ENCODE results near the gene SLC25A42. TPM values are rescaled to one million over a fixed set of nuclear protein-coding genes. Genes with fewer than 3 reads are reported as not detected.
"Not testable (repeated sequence)": the region's sequence is repeated elsewhere in the genome, so short reads cannot be mapped to it uniquely, and the experiment has no call there.

Gene SLC25A42
- polyA plus RNA-seq, 2 of the 4 experiments (the other 2 are of a cell fraction): 0.92 to 1.3 TPM

DNA sequence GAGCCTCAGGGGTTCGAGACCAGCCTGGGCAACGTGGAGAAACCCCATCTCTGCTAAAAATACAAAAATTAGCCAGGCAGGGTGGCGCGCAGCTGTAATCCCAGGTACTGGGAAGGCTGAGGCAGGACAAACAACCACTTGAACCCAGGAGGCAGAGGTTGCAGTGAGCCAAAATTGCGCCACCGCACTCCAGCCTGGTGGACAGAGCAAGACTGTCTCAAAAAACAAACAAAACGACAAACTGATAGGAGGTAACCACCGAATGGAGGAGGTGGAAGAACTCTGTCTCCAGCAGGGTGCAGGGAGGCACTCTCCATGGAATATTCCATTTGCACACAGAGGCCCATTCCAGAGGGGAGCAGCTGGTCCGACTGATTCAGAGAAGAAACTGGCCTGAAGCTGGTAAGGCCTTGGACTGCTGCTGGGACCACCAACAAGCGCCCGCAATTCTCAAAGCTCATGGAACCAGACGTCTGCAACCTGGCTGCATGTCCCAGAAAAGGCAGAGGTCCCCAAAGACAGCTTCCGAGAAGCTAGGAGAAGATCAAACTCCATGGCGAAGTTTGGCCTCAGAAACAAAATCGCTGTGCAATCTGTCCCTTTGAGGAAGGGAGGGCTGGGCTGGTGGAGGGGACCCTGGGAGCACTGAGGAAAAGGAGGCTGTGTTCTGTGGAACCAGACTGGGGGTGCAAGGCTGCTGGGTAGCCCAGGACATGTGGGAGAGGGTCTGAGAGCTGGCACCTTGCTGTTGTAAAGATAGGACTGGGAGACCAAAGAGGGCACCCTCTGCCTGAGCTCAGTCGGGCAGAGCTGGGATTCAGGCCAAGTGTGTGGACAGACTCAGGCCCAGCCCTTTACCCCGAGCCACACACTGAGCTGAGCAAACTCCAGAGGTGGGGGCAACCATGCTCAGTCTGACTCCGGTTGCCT is 35.2 kb downstream of the SLC25A42 start:
- Histone ChIP-seq H3K4me2 (no peak overlapping the region), H3K27ac (no peak overlapping the region), H3K9me3 (no peaks in the 10 kb centered on the region), H3K4me1 (no peaks in the 10 kb centered on the region), H3K4me3 (no peak overlapping the region)
- FAIRE-seq: no peak
- no peak for TF ChIP-seq MAZ (IDR thresholded peaks at IDR 0.05; ENCODE audit: borderline replicate concordance, low read depth, low read length)
- no peak for TF ChIP-seq KDM1A (IDR thresholded peaks at IDR 0.05; ENCODE audit: low read depth)
- TF ChIP-seq ZFP36 (IDR thresholded peaks at IDR 0.05; ENCODE audit: borderline replicate concordance, partially characterized antibody): no peak
- no peak for TF ChIP-seq HEYL (CRISPR knock-in tag; IDR thresholded peaks at IDR 0.05)
- TF ChIP-seq, protein P1, sequence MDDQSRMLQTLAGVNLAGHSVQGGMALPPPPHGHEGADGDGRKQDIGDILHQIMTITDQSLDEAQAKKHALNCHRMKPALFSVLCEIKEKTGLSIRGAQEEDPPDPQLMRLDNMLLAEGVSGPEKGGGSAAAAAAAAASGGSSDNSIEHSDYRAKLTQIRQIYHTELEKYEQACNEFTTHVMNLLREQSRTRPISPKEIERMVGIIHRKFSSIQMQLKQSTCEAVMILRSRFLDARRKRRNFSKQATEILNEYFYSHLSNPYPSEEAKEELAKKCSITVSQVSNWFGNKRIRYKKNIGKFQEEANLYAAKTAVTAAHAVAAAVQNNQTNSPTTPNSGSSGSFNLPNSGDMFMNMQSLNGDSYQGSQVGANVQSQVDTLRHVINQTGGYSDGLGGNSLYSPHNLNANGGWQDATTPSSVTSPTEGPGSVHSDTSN (IDR thresholded peaks at IDR 0.05): no peak
- TF ChIP-seq, protein P2, sequence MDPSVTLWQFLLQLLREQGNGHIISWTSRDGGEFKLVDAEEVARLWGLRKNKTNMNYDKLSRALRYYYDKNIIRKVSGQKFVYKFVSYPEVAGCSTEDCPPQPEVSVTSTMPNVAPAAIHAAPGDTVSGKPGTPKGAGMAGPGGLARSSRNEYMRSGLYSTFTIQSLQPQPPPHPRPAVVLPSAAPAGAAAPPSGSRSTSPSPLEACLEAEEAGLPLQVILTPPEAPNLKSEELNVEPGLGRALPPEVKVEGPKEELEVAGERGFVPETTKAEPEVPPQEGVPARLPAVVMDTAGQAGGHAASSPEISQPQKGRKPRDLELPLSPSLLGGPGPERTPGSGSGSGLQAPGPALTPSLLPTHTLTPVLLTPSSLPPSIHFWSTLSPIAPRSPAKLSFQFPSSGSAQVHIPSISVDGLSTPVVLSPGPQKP (IDR thresholded peaks at IDR 0.05; ENCODE audit: low read depth, low read length): no peak
- TF ChIP-seq, protein P3, sequence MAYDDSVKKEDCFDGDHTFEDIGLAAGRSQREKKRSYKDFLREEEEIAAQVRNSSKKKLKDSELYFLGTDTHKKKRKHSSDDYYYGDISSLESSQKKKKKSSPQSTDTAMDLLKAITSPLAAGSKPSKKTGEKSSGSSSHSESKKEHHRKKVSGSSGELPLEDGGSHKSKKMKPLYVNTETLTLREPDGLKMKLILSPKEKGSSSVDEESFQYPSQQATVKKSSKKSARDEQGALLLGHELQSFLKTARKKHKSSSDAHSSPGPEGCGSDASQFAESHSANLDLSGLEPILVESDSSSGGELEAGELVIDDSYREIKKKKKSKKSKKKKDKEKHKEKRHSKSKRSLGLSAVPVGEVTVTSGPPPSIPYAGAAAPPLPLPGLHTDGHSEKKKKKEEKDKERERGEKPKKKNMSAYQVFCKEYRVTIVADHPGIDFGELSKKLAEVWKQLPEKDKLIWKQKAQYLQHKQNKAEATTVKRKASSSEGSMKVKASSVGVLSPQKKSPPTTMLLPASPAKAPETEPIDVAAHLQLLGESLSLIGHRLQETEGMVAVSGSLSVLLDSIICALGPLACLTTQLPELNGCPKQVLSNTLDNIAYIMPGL (CRISPR knock-in tag; IDR thresholded peaks at IDR 0.05; ENCODE audit: borderline replicate concordance): no peak
- TF ChIP-seq, protein P4, sequence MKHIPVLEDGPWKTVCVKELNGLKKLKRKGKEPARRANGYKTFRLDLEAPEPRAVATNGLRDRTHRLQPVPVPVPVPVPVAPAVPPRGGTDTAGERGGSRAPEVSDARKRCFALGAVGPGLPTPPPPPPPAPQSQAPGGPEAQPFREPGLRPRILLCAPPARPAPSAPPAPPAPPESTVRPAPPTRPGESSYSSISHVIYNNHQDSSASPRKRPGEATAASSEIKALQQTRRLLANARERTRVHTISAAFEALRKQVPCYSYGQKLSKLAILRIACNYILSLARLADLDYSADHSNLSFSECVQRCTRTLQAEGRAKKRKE (CRISPR knock-in tag; IDR thresholded peaks at IDR 0.05; ENCODE audit: low read depth): no peak
- POLR2A ChIA-PET: no interaction called here
- CTCF ChIA-PET: no interaction called here
- 64% methylated on average over 18 of the region's 18 CpGs for WGBS (ENCODE audit: missing lambda C conversion rate)
- peak; percentile 31 to 67; a peak in 3 of 6 replicates for ATAC-seq
- no peak for DNase-seq (ENCODE audit: low read depth in 1 of 2, low spot score in 1 of 2)

DNA sequence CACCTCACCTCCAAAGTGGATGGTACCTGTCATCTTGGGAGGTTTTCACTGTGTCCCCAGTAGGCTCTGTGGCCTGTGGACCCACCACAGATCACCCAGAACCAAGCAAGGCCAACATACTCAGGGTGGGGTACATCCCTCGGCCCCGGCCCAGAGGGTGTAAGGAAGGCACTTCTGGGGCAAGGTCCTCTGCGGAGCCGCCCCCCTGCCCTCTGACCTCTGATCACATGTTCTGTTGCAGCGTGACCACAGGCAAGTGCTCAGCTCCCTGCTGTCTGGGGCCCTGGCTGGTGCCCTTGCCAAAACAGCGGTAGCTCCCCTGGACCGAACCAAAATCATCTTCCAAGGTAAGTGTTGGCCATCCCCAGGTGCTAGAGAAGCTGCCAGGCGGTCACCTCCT is 37.7 kb downstream of the SLC25A42 start:
- ATAC-seq (no peak), DNase-seq (ENCODE audit: low read depth in 1 of 2, low spot score in 1 of 2) (no peak), FAIRE-seq (no peak)
- TF ChIP-seq CEBPB (IDR thresholded peaks at IDR 0.05): no peak
- TF ChIP-seq, protein P3 (CRISPR knock-in tag; IDR thresholded peaks at IDR 0.05; ENCODE audit: borderline replicate concordance): no peak
- no peak for TF ChIP-seq TP53 (CRISPR knock-in tag; IDR thresholded peaks at IDR 0.05)
- TF ChIP-seq, protein P5, sequence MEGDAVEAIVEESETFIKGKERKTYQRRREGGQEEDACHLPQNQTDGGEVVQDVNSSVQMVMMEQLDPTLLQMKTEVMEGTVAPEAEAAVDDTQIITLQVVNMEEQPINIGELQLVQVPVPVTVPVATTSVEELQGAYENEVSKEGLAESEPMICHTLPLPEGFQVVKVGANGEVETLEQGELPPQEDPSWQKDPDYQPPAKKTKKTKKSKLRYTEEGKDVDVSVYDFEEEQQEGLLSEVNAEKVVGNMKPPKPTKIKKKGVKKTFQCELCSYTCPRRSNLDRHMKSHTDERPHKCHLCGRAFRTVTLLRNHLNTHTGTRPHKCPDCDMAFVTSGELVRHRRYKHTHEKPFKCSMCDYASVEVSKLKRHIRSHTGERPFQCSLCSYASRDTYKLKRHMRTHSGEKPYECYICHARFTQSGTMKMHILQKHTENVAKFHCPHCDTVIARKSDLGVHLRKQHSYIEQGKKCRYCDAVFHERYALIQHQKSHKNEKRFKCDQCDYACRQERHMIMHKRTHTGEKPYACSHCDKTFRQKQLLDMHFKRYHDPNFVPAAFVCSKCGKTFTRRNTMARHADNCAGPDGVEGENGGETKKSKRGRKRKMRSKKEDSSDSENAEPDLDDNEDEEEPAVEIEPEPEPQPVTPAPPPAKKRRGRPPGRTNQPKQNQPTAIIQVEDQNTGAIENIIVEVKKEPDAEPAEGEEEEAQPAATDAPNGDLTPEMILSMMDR (IDR thresholded peaks at IDR 0.05): no peak
- TF ChIP-seq MAZ (IDR thresholded peaks at IDR 0.05; ENCODE audit: borderline replicate concordance, low read depth, low read length): no peak
- no peak for TF ChIP-seq POLR2AphosphoS2 (conservative IDR thresholded peaks at IDR 0.05; ENCODE audit: low read length)
- no peak for TF ChIP-seq KDM5A (IDR thresholded peaks at IDR 0.05)
- WGBS (ENCODE audit: missing lambda C conversion rate): 89% methylated on average over 4 of the region's 8 CpGs
- no peak overlapping the region for H3K4me2 ChIP-seq
- ChIA-PET POLR2A (no interaction called here), CTCF (no interaction called here)
- H3K4me3 ChIP-seq: no peak overlapping the region
- H3K9me3 ChIP-seq: no peaks in the 10 kb centered on the region
- H3K4me1 ChIP-seq: peaks cover 11% of the 10 kb centered on the region; the same call in 2 of the 3 replicates
- H3K27ac ChIP-seq: no peak overlapping the region

DNA sequence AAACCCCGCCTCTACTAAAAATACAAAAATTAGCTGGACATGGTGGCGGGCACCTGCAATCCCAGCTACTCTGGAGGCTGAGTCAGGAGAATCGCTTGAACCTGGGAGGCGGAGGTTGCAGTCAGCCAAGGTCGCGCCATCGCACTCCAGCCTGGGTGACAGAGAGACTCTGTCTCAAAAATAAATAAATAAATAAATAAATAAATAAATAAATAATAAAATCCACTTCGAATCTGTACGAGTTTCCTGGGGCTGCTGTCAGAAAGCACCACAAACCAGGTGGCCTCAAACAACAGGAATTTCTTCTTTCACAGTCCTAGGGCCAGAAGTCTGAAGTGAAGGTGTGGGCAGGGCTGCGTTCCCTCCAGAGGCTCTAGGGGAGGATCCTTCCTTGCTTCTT is 38.8 kb downstream of the SLC25A42 start:
- peaks cover 11% of the 10 kb centered on the region; the same call in 2 of the 3 replicates for H3K4me1 ChIP-seq
- POLR2A ChIA-PET; H3K27ac ChIP-seq; H3K4me2 ChIP-seq; H3K9me3 ChIP-seq; H3K4me3 ChIP-seq; DNase-seq (ENCODE audit: low read depth in 1 of 2, low spot score in 1 of 2); CTCF ChIA-PET; ATAC-seq; FAIRE-seq: not testable (repeated sequence)
- WGBS (ENCODE audit: missing lambda C conversion rate): 93% methylated on average over 10 of the region's 10 CpGs
